Lung (tissue), 12 donors: ENCODE measurements around the gene RSPH6A. TPM values are rescaled to one million over a fixed set of nuclear protein-coding genes. Genes with fewer than 3 reads are reported as not detected.

Source experiments
- ATAC-seq: fragments of 200-7000 bp; cut with Tn5 transposase; one replicate; pipeline ENCODE4 v1.9.1; 2020; ENCODE audit warnings: moderate number of reproducible peaks; ENCODE audit not compliant: insufficient read depth, low FRiP score
- DNase-seq, 3 donors: peaks; one replicate each; pipeline ENCODE4 v3.0.0-alpha.2; 2013 to 2017
- H3K27ac ChIP-seq, 2 donors: one replicate each; pipeline ENCODE4 v1.5.1; 2013; ENCODE audit warnings: mild to moderate bottlenecking in 2 of 2, moderate library complexity in 2 of 2, control low read depth in 1 of 2, inconsistent platforms in 1 of 2, low read depth in 1 of 2, low read length in 1 of 2
- H3K27me3 ChIP-seq, 3 donors: one replicate each; pipeline ENCODE4 v1.5.1; 2013; ENCODE audit warnings: low read length in 2 of 3; ENCODE audit not compliant: control insufficient read depth in 3 of 3, insufficient read depth in 3 of 3
- H3K36me3 ChIP-seq, 4 donors: one replicate each; pipeline ENCODE4 v1.5.1; 2013; ENCODE audit warnings: low read length in 4 of 4, mild to moderate bottlenecking in 1 of 4, moderate library complexity in 1 of 4; ENCODE audit not compliant: control insufficient read depth in 4 of 4, insufficient read depth in 4 of 4
- H3K4me1 ChIP-seq, 5 donors: one replicate each; pipeline ENCODE4 v1.5.1; 2013; ENCODE audit warnings: low read length in 5 of 5, mild to moderate bottlenecking in 2 of 5, moderate library complexity in 1 of 5; ENCODE audit not compliant: control insufficient read depth in 5 of 5, insufficient read depth in 5 of 5
- H3K4me3 ChIP-seq: one replicate; pipeline ENCODE4 v1.5.1; 2013; ENCODE audit warnings: mild to moderate bottlenecking, control low read depth, moderate library complexity
- H3K9ac ChIP-seq, 2 donors: one replicate each; pipeline ENCODE4 v1.5.1; 2013; ENCODE audit warnings: low read length in 2 of 2, control low read depth in 1 of 2; ENCODE audit not compliant: insufficient read depth in 1 of 2
- H3K9me3 ChIP-seq, 4 donors: one replicate each; pipeline ENCODE4 v1.5.1; 2013; ENCODE audit warnings: low read length in 3 of 4, mild to moderate bottlenecking in 1 of 4, moderate library complexity in 1 of 4; ENCODE audit not compliant: control insufficient read depth in 4 of 4, insufficient read depth in 3 of 4
- WGBS, 2 donors: extraction: QIAGEN DNeasy Blood & Tissue Kit; methylation state at CpG; one replicate each; pipeline ENCODE4 v1.1.7; 2013; 5-methylcytosine and 5-hydroxymethylcytosine counted together
- polyA plus RNA-seq, 2 donors: library from polyadenylated mRNA; stranded (reverse); fragments of 200-250 nt; gene quantifications; one replicate each; pipeline ENCODE4 v1.2.1, GENCODE V29; 2013
- total RNA-seq, 2 donors: library from RNA; depleted of rRNA in 1 of 2; stranded (reverse); fragments of >200 nt in 1 of 2; gene quantifications; one replicate each; pipeline ENCODE4 v1.2.1, GENCODE V29; 2014 to 2021
- TF ChIP-seq, protein P1 (sequence below): IDR thresholded peaks from 2 replicates; pipeline ENCODE4 v1.5.1; 2012; ENCODE audit warnings: mild to moderate bottlenecking; ENCODE audit errors: control extremely low read depth, extremely low read depth
- donor health status: control.
- donor health status: control.
- donor health status: Bipolar disorder and iron deficiency.
- donor health status: healthy.
- donor health status: DM: yes; HTN: yes; CAD: no.

Gene RSPH6A
- total and polyA plus RNA-seq, 4 donors = 0.06 to 0.34 TPM; not detected in 2

DNA sequence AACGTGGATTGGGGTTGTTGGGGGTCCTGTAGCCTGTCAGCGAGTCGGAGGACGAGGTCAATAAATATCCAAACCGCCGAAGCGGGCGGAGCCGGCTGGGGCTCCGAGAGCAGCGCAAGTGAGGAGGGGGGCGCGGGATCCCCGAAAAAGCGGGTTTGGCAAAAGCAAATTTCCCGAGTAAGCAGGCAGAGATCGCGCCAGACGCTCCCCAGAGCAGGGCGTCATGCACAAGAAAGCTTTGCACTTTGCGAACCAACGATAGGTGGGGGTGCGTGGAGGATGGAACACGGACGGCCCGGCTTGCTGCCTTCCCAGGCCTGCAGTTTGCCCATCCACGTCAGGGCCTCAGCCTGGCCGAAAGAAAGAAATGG, 45.3 kb downstream of the RSPH6A start:
- 0% methylated on average over 28 of the region's 28 CpGs for WGBS, 2 donors
- Histone ChIP-seq H3K27ac (peak overlapping the region; percentile 89), H3K4me1 (peaks cover 0 to 38% (median 11%) of the 10 kb centered on the region in 5 donors), H3K27me3 (no peaks in the 10 kb centered on the region), H3K36me3 (peaks cover 1 to 9% (median 5%) of the 10 kb centered on the region in 4 donors), H3K9ac (peak overlapping the region; percentile 55 to 56), H3K4me3 (peak overlapping the region; percentile 37), H3K9me3 (no peaks in the 10 kb centered on the region)
- no peak for ATAC-seq
- TF ChIP-seq, protein P1, sequence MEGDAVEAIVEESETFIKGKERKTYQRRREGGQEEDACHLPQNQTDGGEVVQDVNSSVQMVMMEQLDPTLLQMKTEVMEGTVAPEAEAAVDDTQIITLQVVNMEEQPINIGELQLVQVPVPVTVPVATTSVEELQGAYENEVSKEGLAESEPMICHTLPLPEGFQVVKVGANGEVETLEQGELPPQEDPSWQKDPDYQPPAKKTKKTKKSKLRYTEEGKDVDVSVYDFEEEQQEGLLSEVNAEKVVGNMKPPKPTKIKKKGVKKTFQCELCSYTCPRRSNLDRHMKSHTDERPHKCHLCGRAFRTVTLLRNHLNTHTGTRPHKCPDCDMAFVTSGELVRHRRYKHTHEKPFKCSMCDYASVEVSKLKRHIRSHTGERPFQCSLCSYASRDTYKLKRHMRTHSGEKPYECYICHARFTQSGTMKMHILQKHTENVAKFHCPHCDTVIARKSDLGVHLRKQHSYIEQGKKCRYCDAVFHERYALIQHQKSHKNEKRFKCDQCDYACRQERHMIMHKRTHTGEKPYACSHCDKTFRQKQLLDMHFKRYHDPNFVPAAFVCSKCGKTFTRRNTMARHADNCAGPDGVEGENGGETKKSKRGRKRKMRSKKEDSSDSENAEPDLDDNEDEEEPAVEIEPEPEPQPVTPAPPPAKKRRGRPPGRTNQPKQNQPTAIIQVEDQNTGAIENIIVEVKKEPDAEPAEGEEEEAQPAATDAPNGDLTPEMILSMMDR = no peak
- peak in 2 of 3 donors; percentile 65 for DNase-seq

DNA sequence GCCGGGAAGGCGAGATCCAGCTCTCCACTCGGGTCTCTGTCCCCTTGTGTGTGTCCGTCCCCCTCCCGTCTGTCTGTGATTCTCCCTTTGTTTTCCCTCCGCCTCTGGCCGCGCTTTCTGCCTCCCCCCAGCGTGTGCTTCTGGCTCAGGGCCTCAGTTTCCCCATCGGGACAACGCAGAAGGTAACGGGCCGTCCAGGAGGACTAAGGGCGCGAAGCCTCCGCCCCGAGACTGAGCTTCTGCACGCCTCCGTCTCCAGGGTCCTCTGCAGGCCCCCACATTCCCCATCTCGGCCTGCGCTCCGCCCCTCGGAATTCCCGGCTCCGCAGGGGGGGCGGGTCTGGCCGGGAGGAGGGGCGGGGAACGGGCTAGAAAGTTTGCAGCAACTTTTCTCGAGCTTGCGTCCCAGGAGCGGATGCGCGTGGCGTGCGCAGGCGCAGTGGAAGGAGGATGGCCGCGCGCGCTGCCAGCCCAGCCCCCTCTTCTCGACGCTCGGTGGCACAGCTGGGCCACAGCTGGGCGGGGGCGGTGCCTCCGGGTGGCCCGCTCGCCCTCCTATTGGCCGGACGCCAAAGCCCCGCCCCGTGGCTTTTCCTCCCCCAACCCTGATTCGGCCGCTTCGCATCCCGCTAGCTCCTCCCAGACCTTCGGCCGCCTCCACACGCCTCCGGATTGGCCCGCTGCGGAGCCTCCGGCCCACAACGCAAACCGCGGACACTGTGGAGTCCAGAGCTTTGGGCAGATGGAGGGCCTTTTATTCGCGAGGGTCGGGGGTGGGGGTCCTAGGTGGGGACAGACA, 45.9 kb downstream of the RSPH6A start, which contains the start of gene SIX5:
TSS of gene SIX5 (minus strand) at position 269 of the 799 bp plus-strand sequence. CDS start 408 bp downstream, outside the sequence.
- TF ChIP-seq, protein P1 = no peak
- ATAC-seq (peak; percentile 69), DNase-seq (peak; percentile 99)
- Histone ChIP-seq H3K9ac (peak within 1 kb of the TSS; percentile 55 to 94), H3K36me3 (peaks cover 0 to 6% (median 4%) of the 10 kb centered on the region in 4 donors), H3K27me3 (no peaks in the 10 kb centered on the region), H3K4me3 (peak within 1 kb of the TSS; percentile 59), H3K9me3 (no peaks in the 10 kb centered on the region), H3K27ac (peak within 1 kb of the TSS; percentile 89), H3K4me1 (peaks cover under 1 to 44% (median 11%) of the 10 kb centered on the region in 5 donors)
- WGBS, 2 donors = 0% methylated on average over 68 to 70 of the region's 70 CpGs

DNA sequence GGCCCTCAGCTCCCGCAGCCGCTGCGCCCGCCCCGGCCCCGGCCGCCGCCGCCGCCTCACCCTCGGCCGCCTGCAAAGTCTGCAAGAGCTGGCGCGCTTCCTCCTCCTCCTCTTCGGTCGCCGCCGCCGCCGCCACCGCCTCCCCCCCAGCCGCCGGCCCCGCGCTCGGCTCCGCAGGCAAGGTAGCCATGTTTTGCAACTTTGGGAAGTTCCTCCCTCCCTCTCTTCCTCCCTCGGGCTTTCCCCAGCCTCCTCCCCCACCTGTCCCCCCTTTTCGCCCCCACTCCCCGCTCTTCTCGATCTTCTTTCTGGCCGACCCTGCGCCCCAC, 46.5 kb downstream of the RSPH6A start:
- peak in 1 of 3 donors; percentile 66 for DNase-seq
- Histone ChIP-seq H3K27ac (peak overlapping the region; percentile 74 to 87), H3K9ac (peak overlapping the region in 1 of 2 donors; percentile 94), H3K9me3 (no peaks in the 10 kb centered on the region), H3K4me3 (peak overlapping the region; percentile 59), H3K4me1 (peaks cover 2 to 49% (median 11%) of the 10 kb centered on the region in 5 donors), H3K27me3 (no peaks in the 10 kb centered on the region), H3K36me3 (peaks cover 0 to 6% (median 4%) of the 10 kb centered on the region in 4 donors)
- WGBS, 2 donors = 0 to 1% methylated on average over 21 to 33 of the region's 33 CpGs
- ATAC-seq = no peak
- TF ChIP-seq, protein P1 = no peak
